GM12801 (cell line): ENCODE data around the gene KIF26B.

Experiments used
- TF ChIP-seq, protein P1 (sequence below): IDR thresholded peaks from one replicate; pipeline ENCODE4 v1.5.1; 2011; ENCODE audit warnings: control low read depth; ENCODE audit not compliant: insufficient read length; ENCODE audit errors: extremely low read depth

KIF26B gene

DNA sequence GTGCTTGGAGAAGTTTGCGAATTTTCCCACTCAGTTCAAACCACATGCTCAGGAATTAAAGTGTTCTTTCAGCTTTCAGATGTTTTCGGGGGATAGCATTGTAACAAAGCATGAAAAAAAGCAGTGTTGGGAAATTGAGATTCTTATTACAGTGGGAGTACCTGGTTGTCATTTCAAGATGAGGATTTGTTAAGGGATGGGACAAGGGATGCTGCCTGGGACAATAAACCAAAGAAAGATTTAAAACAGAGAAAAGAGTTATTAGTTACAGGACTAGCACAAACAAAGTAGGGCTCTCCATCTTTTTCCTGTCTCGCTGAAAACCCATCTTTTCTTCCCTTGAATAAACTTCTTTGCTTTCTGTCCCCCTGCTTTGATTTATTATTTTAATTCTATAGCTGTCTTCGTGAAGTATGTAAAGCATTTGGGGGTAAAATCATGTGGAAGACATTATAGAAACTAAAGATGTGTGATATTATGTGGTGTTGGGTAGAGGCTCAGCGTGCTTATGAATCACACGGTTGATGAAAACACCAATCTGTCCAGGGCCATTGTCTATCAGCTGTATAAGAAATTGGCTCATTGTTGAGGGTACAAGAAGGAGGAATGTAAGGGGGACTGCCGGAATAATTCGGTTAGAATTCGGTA is 277.6 kb downstream of the KIF26B start:
- TF ChIP-seq, protein P1, sequence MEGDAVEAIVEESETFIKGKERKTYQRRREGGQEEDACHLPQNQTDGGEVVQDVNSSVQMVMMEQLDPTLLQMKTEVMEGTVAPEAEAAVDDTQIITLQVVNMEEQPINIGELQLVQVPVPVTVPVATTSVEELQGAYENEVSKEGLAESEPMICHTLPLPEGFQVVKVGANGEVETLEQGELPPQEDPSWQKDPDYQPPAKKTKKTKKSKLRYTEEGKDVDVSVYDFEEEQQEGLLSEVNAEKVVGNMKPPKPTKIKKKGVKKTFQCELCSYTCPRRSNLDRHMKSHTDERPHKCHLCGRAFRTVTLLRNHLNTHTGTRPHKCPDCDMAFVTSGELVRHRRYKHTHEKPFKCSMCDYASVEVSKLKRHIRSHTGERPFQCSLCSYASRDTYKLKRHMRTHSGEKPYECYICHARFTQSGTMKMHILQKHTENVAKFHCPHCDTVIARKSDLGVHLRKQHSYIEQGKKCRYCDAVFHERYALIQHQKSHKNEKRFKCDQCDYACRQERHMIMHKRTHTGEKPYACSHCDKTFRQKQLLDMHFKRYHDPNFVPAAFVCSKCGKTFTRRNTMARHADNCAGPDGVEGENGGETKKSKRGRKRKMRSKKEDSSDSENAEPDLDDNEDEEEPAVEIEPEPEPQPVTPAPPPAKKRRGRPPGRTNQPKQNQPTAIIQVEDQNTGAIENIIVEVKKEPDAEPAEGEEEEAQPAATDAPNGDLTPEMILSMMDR: no peak

DNA sequence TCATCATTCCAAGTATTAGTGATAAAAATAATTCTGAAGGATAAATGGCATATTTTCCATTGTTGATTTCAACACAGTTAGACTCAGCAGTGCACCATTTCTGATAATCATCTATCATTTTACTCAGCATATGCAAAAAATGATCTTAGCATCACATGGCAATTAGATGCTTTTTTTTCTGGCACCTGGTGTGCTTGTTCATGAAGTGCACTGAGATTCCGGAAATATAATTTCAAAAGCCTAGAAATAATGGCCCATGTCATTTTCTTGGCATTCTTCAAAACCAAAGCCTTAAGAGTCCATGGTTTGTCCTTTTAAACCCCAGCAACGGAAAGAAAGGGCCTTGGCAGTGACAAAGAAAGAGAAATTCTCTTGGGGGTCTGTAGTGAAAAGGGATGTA is 278.8 kb downstream of the KIF26B start:
- TF ChIP-seq, protein P1: no peak

GRCh38 chr1:245434280-245434679 is 279.5 kb downstream of the KIF26B start:
- TF ChIP-seq, protein P1: no peak

DNA sequence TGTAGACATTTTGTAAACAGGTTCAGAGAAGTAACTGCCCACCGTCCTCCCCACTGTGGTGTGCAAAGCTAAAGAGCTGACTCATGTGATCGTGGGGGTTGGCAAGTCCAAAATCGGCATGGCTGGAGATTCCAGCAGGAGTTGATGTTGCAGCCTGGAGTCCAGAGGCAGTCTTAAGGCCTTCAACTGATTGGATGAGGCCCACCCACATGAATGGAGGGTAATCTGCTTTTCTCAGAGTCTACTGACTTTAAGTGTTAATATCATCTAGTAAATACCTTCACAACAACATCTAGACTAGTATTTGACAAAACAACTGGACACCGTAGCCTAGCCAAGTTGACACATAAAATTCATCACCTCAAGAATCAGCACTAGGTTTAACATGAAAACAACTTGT is 281.6 kb downstream of the KIF26B start:
- TF ChIP-seq, protein P1: no peak

GRCh38 chr1:245437369-245438062 is 282.7 kb downstream of the KIF26B start:
- TF ChIP-seq, protein P1: no peak

DNA sequence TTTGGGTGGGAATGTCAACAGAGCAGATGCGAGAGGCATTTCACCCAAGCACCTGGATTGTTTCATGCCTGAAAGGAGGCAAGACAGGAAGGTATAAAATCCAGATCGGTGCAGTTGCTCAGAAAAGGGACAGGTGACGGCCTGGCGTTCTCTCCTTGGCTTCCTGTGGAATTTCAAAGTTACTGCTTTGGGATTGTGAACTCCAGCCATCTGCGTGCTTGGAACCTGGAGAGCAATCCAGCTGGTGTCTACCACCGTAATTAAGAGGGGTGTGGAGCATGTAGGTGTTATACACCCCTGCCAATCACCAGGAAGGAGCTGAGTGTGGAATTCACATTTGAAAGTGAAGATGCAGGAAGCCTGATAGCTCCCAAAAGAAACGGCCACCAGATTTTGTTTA is 286.1 kb downstream of the KIF26B start:
- TF ChIP-seq, protein P1: no peak

GRCh38 chr1:245441689-245442088 is 286.9 kb downstream of the KIF26B start:
- TF ChIP-seq, protein P1: no peak
